GM23338 (cell line): Measurements from ENCODE around the gene SFR1. TPM values are rescaled to one million over a fixed set of nuclear protein-coding genes. Genes with fewer than 3 reads are reported as not detected.

Experiments
- CREB1 ChIP-seq: fragments of 250-450 bp; sonication (Bioruptor Pico); IDR thresholded peaks from 2 replicates; pipeline ENCODE4 v1.5.0; 2020; ENCODE audit warnings: low read depth, mild to moderate bottlenecking, moderate library complexity
- EZH2phosphoT487 ChIP-seq: fragments of 200-600 bp; sonication (generic); IDR thresholded peaks from one replicate; pipeline ENCODE4 v1.8.1; 2018; ENCODE audit warnings: antibody characterized with exemption; ENCODE audit not compliant: unreplicated experiment
- JUNB ChIP-seq: IDR thresholded peaks from one replicate; pipeline ENCODE4 v1.6.1; 2016; ENCODE audit warnings: antibody characterized with exemption; ENCODE audit not compliant: unreplicated experiment
- NANOG ChIP-seq: IDR thresholded peaks from 2 replicates; pipeline ENCODE4 v1.6.1; 2016; ENCODE audit warnings: antibody characterized with exemption, borderline replicate concordance
- POLR2AphosphoS5 ChIP-seq: IDR thresholded peaks from 2 replicates; pipeline ENCODE4 v1.6.1; 2016; ENCODE audit warnings: antibody characterized with exemption, low read depth
- REST ChIP-seq: IDR thresholded peaks from one replicate; pipeline ENCODE4 v1.6.1; 2018; ENCODE audit warnings: antibody characterized with exemption; ENCODE audit not compliant: unreplicated experiment
- ZNF331 ChIP-seq: fragments of 250-450 bp; sonication (Bioruptor Pico); IDR thresholded peaks from 2 replicates; pipeline ENCODE4 v1.5.0; 2020; ENCODE audit warnings: low read depth, mild to moderate bottlenecking, moderate library complexity
- polyA plus RNA-seq: library from polyadenylated mRNA; unstranded; fragments of >200 nt; fragmentation: Nextera tagmentation; extraction: Ambion mirVana; gene quantifications from 2 replicates; pipeline ENCODE4 v1.2.1, GENCODE V29; 2016
- total RNA-seq: library from RNA; depleted of rRNA; stranded (reverse); fragments of >200 nt; shearing (Covaris generic); gene quantifications from 2 replicates; pipeline ENCODE4 v1.2.3, GENCODE V29; 2014
- TF ChIP-seq, protein P1 (sequence below): fragments of 250-450 bp; sonication (Bioruptor Pico); IDR thresholded peaks from 2 replicates; pipeline ENCODE4 v1.5.0; 2020; ENCODE audit warnings: mild to moderate bottlenecking, moderate library complexity
- TF ChIP-seq, protein P2 (sequence below), 2 experiments: fragments of 200-600 bp in 1 of 2; sonication (generic) in 1 of 2; conservative IDR thresholded peaks; 2 replicates each; pipeline versions ENCODE4 v1.5.1 to v1.6.1; 2016 to 2017; ENCODE audit warnings: antibody characterized with exemption in 2 of 2, low read depth in 2 of 2, mild to moderate bottlenecking in 2 of 2, moderate library complexity in 1 of 2
- TF ChIP-seq, protein P3 (sequence below): IDR thresholded peaks from 2 replicates; pipeline ENCODE4 v1.6.1; 2016; ENCODE audit warnings: antibody characterized with exemption

The SFR1 gene
- total and polyA plus RNA-seq, 2 experiments from 2014 or later = 8.3 to 13.0 TPM

DNA sequence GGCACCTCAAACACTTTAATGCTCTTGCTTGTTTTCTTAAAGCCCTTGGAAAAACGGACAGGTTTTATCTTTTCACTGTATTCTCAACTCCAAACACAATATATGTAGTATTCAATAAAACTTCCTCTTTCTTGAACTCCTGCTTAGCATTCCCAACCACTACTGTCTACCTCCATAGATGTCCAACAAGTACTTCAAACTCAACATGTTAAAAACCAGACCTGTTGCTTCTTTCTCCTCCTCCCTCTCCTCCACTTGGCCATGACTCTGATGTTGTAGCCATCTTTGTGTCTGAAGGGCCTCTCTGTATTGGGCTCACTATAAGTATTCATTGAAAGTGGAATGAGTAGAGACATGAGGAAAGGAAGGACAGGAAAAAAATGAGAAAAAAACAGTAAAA is 20.1 kb upstream of the SFR1 start (continued):
- TF ChIP-seq, protein P1, sequence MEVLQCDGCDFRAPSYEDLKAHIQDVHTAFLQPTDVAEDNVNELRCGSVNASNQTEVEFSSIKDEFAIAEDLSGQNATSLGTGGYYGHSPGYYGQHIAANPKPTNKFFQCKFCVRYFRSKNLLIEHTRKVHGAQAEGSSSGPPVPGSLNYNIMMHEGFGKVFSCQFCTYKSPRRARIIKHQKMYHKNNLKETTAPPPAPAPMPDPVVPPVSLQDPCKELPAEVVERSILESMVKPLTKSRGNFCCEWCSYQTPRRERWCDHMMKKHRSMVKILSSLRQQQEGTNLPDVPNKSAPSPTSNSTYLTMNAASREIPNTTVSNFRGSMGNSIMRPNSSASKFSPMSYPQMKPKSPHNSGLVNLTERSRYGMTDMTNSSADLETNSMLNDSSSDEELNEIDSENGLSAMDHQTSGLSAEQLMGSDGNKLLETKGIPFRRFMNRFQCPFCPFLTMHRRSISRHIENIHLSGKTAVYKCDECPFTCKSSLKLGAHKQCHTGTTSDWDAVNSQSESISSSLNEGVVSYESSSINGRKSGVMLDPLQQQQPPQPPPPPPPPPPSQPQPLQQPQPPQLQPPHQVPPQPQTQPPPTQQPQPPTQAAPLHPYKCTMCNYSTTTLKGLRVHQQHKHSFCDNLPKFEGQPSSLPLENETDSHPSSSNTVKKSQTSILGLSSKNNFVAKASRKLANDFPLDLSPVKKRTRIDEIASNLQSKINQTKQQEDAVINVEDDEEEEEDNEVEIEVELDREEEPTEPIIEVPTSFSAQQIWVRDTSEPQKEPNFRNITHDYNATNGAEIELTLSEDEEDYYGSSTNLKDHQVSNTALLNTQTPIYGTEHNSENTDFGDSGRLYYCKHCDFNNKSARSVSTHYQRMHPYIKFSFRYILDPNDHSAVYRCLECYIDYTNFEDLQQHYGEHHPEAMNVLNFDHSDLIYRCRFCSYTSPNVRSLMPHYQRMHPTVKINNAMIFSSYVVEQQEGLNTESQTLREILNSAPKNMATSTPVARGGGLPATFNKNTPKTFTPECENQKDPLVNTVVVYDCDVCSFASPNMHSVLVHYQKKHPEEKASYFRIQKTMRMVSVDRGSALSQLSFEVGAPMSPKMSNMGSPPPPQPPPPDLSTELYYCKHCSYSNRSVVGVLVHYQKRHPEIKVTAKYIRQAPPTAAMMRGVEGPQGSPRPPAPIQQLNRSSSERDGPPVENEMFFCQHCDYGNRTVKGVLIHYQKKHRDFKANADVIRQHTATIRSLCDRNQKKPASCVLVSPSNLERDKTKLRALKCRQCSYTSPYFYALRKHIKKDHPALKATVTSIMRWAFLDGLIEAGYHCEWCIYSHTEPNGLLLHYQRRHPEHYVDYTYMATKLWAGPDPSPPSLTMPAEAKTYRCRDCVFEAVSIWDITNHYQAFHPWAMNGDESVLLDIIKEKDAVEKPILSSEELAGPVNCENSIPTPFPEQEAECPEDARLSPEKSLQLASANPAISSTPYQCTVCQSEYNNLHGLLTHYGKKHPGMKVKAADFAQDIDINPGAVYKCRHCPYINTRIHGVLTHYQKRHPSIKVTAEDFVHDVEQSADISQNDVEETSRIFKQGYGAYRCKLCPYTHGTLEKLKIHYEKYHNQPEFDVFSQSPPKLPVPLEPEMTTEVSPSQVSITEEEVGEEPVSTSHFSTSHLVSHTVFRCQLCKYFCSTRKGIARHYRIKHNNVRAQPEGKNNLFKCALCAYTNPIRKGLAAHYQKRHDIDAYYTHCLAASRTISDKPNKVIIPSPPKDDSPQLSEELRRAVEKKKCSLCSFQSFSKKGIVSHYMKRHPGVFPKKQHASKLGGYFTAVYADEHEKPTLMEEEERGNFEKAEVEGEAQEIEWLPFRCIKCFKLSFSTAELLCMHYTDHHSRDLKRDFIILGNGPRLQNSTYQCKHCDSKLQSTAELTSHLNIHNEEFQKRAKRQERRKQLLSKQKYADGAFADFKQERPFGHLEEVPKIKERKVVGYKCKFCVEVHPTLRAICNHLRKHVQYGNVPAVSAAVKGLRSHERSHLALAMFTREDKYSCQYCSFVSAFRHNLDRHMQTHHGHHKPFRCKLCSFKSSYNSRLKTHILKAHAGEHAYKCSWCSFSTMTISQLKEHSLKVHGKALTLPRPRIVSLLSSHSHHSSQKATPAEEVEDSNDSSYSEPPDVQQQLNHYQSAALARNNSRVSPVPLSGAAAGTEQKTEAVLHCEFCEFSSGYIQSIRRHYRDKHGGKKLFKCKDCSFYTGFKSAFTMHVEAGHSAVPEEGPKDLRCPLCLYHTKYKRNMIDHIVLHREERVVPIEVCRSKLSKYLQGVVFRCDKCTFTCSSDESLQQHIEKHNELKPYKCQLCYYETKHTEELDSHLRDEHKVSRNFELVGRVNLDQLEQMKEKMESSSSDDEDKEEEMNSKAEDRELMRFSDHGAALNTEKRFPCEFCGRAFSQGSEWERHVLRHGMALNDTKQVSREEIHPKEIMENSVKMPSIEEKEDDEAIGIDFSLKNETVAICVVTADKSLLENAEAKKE (CRISPR knock-in tag) = no peak
- TF ChIP-seq, protein P2, sequence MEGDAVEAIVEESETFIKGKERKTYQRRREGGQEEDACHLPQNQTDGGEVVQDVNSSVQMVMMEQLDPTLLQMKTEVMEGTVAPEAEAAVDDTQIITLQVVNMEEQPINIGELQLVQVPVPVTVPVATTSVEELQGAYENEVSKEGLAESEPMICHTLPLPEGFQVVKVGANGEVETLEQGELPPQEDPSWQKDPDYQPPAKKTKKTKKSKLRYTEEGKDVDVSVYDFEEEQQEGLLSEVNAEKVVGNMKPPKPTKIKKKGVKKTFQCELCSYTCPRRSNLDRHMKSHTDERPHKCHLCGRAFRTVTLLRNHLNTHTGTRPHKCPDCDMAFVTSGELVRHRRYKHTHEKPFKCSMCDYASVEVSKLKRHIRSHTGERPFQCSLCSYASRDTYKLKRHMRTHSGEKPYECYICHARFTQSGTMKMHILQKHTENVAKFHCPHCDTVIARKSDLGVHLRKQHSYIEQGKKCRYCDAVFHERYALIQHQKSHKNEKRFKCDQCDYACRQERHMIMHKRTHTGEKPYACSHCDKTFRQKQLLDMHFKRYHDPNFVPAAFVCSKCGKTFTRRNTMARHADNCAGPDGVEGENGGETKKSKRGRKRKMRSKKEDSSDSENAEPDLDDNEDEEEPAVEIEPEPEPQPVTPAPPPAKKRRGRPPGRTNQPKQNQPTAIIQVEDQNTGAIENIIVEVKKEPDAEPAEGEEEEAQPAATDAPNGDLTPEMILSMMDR (conservative IDR thresholded peaks at IDR 0.05; ENCODE audit: low read depth in 2 of 2) = no peak
- no peak for TF ChIP-seq EZH2phosphoT487
- TF ChIP-seq REST = no peak
- no peak for TF ChIP-seq CREB1 (CRISPR knock-in tag)
- no peak for TF ChIP-seq NANOG
- TF ChIP-seq, protein P3, sequence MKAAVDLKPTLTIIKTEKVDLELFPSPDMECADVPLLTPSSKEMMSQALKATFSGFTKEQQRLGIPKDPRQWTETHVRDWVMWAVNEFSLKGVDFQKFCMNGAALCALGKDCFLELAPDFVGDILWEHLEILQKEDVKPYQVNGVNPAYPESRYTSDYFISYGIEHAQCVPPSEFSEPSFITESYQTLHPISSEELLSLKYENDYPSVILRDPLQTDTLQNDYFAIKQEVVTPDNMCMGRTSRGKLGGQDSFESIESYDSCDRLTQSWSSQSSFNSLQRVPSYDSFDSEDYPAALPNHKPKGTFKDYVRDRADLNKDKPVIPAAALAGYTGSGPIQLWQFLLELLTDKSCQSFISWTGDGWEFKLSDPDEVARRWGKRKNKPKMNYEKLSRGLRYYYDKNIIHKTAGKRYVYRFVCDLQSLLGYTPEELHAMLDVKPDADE = no peak
- no peak for TF ChIP-seq ZNF331
- no peak for TF ChIP-seq JUNB
- TF ChIP-seq POLR2AphosphoS5 = no peak
